MM.1S (cell line): ENCODE data around the gene SLC25A22.
A peak's percentile ranks its signal among the peaks of the same experiment; 100 is the strongest.

Experiments
- DNase-seq: peaks from one replicate; pipeline ENCODE4 v3.0.0-alpha.2; 2015
- H2AFZ ChIP-seq: fragments of 300-600 bp; sonication (generic); 2 replicates; pipeline ENCODE4 v1.6.0; 2016; ENCODE audit warnings: antibody characterized with exemption, low read length
- H3F3A ChIP-seq: fragments of 300-600 bp; sonication (generic); 2 replicates; pipeline ENCODE4 v1.6.1; 2016; ENCODE audit warnings: mild to moderate bottlenecking, antibody characterized with exemption, low read length, moderate library complexity, mixed read lengths; ENCODE audit not compliant: insufficient read depth
- H3K27ac ChIP-seq: fragments of 300-600 bp; sonication (generic); 2 replicates; pipeline ENCODE4 v1.5.1; 2016; ENCODE audit warnings: mild to moderate bottlenecking, low read length
- H3K27me3 ChIP-seq: fragments of 300-600 bp; sonication (generic); replicated peaks from 2 replicates; pipeline ENCODE4 v1.6.0; 2016; ENCODE audit warnings: low read length; ENCODE audit not compliant: insufficient read depth
- H3K36me3 ChIP-seq: fragments of 300-600 bp; sonication (generic); replicated peaks from 2 replicates; pipeline ENCODE4 v1.6.1; 2016; ENCODE audit warnings: mild to moderate bottlenecking, low read length, mixed read lengths; ENCODE audit not compliant: insufficient read depth
- H3K4me1 ChIP-seq: fragments of 300-600 bp; sonication (generic); 2 replicates; pipeline ENCODE4 v1.6.1; 2016; ENCODE audit warnings: low read length, mixed read lengths
- H3K4me2 ChIP-seq: fragments of 300-600 bp; sonication (generic); 2 replicates; pipeline ENCODE4 v1.6.0; 2016; ENCODE audit warnings: low read depth, low read length
- H3K4me3 ChIP-seq: fragments of 300-600 bp; sonication (generic); 2 replicates; pipeline ENCODE4 v1.5.1; 2016; ENCODE audit warnings: low read length, mixed read lengths
- H3K79me2 ChIP-seq: fragments of 300-600 bp; sonication (generic); 2 replicates; pipeline ENCODE4 v1.6.1; 2016; ENCODE audit warnings: mixed run types, low read length, mixed read lengths
- H3K9ac ChIP-seq: fragments of 300-600 bp; sonication (generic); 2 replicates; pipeline ENCODE4 v1.6.1; 2016; ENCODE audit warnings: low read length, mixed read lengths
- H3K9me2 ChIP-seq: fragments of 300-600 bp; sonication (generic); replicated peaks from 2 replicates; pipeline ENCODE4 v1.6.1; 2016; ENCODE audit warnings: mild to moderate bottlenecking, low read length, mixed read lengths; ENCODE audit not compliant: insufficient read depth
- H3K9me3 ChIP-seq: fragments of 300-600 bp; sonication (generic); replicated peaks from 2 replicates; pipeline ENCODE4 v1.6.1; 2016; ENCODE audit warnings: mild to moderate bottlenecking, low read length, mixed read lengths; ENCODE audit not compliant: insufficient read depth
- H4K20me1 ChIP-seq: fragments of 300-600 bp; sonication (generic); 2 replicates; pipeline ENCODE4 v1.6.1; 2016; ENCODE audit warnings: mild to moderate bottlenecking, low read length, moderate library complexity, mixed read lengths; ENCODE audit not compliant: insufficient read depth
- CTCF ChIP-seq: fragments of 300-600 bp; sonication (generic); IDR thresholded peaks from 2 replicates; pipeline ENCODE4 v1.5.1; 2016; ENCODE audit warnings: antibody characterized with exemption, low read length, mixed read lengths
- EZH2 ChIP-seq: fragments of 300-600 bp; sonication (generic); optimal IDR thresholded peaks from 2 replicates; pipeline ENCODE3; 2017; ENCODE audit warnings: low read depth, mild to moderate bottlenecking, antibody characterized with exemption, low read length, mixed read lengths
- EZH2phosphoT487 ChIP-seq: fragments of 300-600 bp; sonication (generic); IDR thresholded peaks from 2 replicates; pipeline ENCODE4 v1.6.1; 2018; ENCODE audit warnings: antibody characterized with exemption, low read length

The SLC25A22 gene

DNA sequence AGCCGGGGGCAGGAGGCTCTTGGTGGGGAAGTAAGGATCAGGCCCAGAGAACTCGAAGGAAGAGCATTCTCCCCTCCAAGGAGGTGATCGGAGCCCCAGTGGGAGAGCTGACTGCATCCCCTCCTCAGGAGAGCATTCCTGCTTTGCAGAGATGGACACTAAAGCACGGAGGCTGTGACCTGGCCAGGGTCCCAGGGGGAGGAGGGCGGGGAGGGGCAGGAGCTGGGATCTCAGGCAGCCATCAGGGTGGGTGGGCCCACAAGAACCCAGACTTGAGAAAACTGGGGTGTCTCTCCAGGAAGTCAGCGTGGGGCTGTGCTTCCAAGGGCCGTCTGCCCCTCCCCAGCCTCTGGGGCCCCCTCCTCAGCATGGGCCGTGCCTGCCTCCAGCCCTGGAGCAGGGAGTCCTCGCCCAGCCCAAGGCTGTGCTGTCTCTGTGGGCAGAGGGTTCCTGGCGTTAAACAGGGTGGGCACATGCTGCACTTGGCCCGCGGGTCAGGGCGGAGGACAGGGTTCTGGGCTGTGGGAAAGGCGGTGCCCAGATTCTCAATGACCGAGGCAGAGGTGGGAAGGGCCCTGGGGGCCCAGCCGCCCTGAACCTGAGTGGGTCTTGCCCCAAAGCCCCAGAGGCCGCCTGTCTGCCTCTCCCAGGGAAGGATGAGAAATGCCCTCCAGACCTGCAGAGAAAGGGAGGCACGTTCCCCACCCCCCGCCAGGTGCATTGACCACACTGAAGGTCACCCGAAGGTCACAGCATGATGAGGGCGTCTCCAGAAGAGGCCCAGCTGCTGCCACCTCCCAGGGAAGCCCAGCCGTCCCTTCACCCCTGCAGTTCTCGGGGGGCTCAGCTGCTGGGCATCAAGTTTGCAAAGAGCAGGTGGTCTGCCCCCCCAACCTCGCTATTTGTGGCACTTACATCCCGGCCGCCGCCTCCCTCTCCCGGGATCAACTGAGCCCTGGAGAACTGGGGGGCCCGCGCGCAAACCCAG, 8.8 kb downstream of the SLC25A22 start:
- H3K27me3 ChIP-seq = no peaks in the 10 kb centered on the region
- 0 out of 2 replicates have a peak overlapping the region, but pooled peaks have one; percentile 30 for H2AFZ ChIP-seq
- peaks cover 10% of the 10 kb centered on the region; the same call in 1 of the 2 replicates for H3F3A ChIP-seq
- H3K4me3 ChIP-seq = peak overlapping the region; percentile 85
- no peaks in the 10 kb centered on the region for H3K9me2 ChIP-seq
- peaks cover 25% of the 10 kb centered on the region for H3K79me2 ChIP-seq
- no peaks in the 10 kb centered on the region for H3K9me3 ChIP-seq
- peak; percentile 79 for DNase-seq
- H3K9ac ChIP-seq = peak overlapping the region; percentile 41
- no peaks in the 10 kb centered on the region for H3K36me3 ChIP-seq
- TF ChIP-seq EZH2phosphoT487 = no peak
- TF ChIP-seq CTCF = no peak
- no peaks in the 10 kb centered on the region for H4K20me1 ChIP-seq
- H3K4me1 ChIP-seq = 0 out of 2 replicates have a peak, but pooled peaks cover 3% of the 10 kb centered on the region
- H3K27ac ChIP-seq = peak overlapping the region; percentile 4; the same call in 1 of the 2 replicates
- peak overlapping the region; percentile 73 for H3K4me2 ChIP-seq

DNA sequence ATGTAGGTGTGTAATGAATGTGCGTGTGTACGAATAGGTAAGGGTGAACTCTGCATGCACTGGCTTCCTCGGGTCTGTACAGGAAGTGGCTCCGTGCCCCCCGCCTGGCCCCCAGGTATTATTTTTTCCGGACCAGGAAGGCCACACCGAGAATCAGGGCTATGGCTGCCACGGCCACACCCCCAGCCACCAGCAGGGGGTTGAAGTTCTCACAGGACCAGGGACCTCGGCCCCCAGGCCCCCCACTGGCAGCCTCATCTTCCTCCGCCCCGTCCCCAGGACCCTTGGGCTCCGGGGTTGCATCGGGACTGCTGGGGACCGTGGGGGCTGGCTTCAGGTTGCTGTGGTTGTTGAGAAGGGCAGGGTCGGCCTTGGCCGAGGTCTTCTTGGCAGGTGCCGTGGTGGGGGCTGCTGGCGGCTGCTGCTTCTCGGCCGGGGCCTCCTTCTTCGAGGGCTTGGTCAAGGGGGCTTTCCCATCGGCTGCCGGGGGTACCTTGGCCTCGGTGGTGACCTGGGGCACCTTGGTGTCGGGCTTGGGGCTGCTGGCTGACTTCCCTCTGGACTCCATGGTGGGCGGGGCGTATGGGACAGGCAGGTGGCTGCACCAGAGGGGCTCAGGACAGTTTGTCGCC, 10.0 kb downstream of the SLC25A22 start:
- Histone ChIP-seq H2AFZ (no peak overlapping the region), H3K36me3 (no peaks in the 10 kb centered on the region), H3K4me2 (no peak overlapping the region), H3K9me2 (no peaks in the 10 kb centered on the region), H3K4me3 (no peak overlapping the region), H3K4me1 (0 out of 2 replicates have a peak, but pooled peaks cover 3% of the 10 kb centered on the region), H4K20me1 (no peaks in the 10 kb centered on the region), H3K27ac (no peak overlapping the region), H3K79me2 (peaks cover 18% of the 10 kb centered on the region), H3K9me3 (no peaks in the 10 kb centered on the region), H3K27me3 (no peaks in the 10 kb centered on the region), H3F3A (peaks cover 10% of the 10 kb centered on the region; the same call in 1 of the 2 replicates), H3K9ac (no peak overlapping the region)
- DNase-seq = no peak
- no peak for TF ChIP-seq EZH2phosphoT487
- no peak for TF ChIP-seq CTCF
- no peak for TF ChIP-seq EZH2

GRCh38 chr11:787084-787675, 10.9 kb downstream of the SLC25A22 start:
- no peaks in the 10 kb centered on the region for H3K27me3 ChIP-seq
- no peaks in the 10 kb centered on the region for H4K20me1 ChIP-seq
- no peak overlapping the region for H3K9ac ChIP-seq
- TF ChIP-seq CTCF = no peak
- TF ChIP-seq EZH2 = no peak
- TF ChIP-seq EZH2phosphoT487 = no peak
- no peak overlapping the region for H3K27ac ChIP-seq
- 0 out of 2 replicates have a peak, but pooled peaks cover 3% of the 10 kb centered on the region for H3K4me1 ChIP-seq
- no peak overlapping the region for H3K4me3 ChIP-seq
- H3F3A ChIP-seq = peaks cover 10% of the 10 kb centered on the region; the same call in 1 of the 2 replicates
- no peaks in the 10 kb centered on the region for H3K9me3 ChIP-seq
- no peak overlapping the region for H2AFZ ChIP-seq
- H3K4me2 ChIP-seq = no peak overlapping the region
- peaks cover 17% of the 10 kb centered on the region for H3K79me2 ChIP-seq
- no peak for DNase-seq
- H3K36me3 ChIP-seq = no peaks in the 10 kb centered on the region
- no peaks in the 10 kb centered on the region for H3K9me2 ChIP-seq
